Measurements from ENCODE around the gene KRT25.

KRT25 gene

GRCh38 chr17:40699371-40699770 lies 55.8 kb downstream of the KRT25 start:
- in situ Hi-C loops (cut with HindIII; ENCODE audit: low sequenced_read_pairs): no loop called here

All from DLD1 (cell line).